H1 (cell line): ENCODE measurements around the gene DRC7. TPM values are rescaled to one million over a fixed set of nuclear protein-coding genes. Genes with fewer than 3 reads are reported as not detected.

ENCODE experiments used
- CHD7 ChIP-seq: fragments of 300-600 bp; sonication (generic); IDR thresholded peaks from 2 replicates; pipeline ENCODE4 v1.7.1; 2012; ENCODE audit warnings: low read length, moderate library complexity, mild to moderate bottlenecking, inconsistent platforms; ENCODE audit not compliant: insufficient replicate concordance
- EGR1 ChIP-seq: IDR thresholded peaks from 2 replicates; pipeline ENCODE4 v1.6.1; 2011; ENCODE audit warnings: low read depth, low read length, borderline replicate concordance
- SAP30 ChIP-seq: fragments of 300-600 bp; sonication (generic); IDR thresholded peaks from 2 replicates; pipeline ENCODE4 v1.7.1; 2012; ENCODE audit warnings: low read length, moderate library complexity, mild to moderate bottlenecking, inconsistent platforms; ENCODE audit not compliant: insufficient read depth, insufficient replicate concordance
- SP1 ChIP-seq: IDR thresholded peaks from 2 replicates; pipeline ENCODE4 v1.6.1; 2011; ENCODE audit warnings: low read depth, low read length
- SUZ12 ChIP-seq: fragments of 200-600 bp; sonication (generic); IDR thresholded peaks from 2 replicates; pipeline ENCODE4 v1.6.1; 2012; ENCODE audit warnings: mild to moderate bottlenecking, inconsistent platforms, low read length, moderate library complexity, mixed read lengths
- polyA plus RNA-seq, 7 experiments: library from polyadenylated mRNA; depleted of rRNA in 3 of 7; stranded (reverse) in 5 of 7; unstranded in 2 of 7; fragments of >200 nt in 5 of 7; fragments of 200-250 nt in 2 of 7; gene quantifications; 1 replicate in 5 of 7; 2 replicates in 1 of 7; 4 replicates in 1 of 7; pipeline versions ENCODE4 v1.2.1 to v1.2.3, GENCODE V29; 2011 to 2013; ENCODE audit warnings: missing spikeins in 2 of 7, mixed read lengths in 2 of 7
- total RNA-seq: library from RNA; stranded (reverse); fragmentation: NEBNext Ultra II Directional; extraction: Animal tissue kit (Norgen Biotek cat#: 25700); gene quantifications from 2 replicates; pipeline ENCODE4 v1.2.1, GENCODE V29; 2021

Gene DRC7
- total and polyA plus RNA-seq, 2 of the 8 experiments (the other 6 are each of a cell fraction or from before 2014, with no cell fraction given), result 0.14 TPM; not detected in 1

DNA sequence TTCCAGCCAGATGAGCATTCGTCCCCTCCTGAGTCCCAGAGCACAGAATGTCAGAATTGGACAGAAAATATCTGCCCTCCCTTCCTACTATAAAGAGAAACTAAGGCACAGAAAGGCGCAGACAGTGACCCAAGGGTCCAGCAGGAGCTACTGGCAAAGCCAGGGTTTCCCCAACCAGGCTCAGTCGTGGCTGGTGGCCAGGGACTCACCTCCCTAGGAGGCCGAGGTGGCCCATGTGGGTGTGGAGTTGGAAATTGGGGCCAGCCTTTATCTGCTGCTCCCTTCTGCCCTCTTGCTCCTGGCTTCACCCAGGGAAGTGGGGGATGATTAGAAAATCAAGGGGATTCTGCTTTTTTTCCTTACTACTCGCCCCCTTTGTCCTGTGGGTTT lies 1.1 kb downstream of the DRC7 start (continued):
- no peak for TF ChIP-seq CHD7
- no peak for TF ChIP-seq SP1
- no peak for TF ChIP-seq SAP30
- no peak for TF ChIP-seq EGR1
- no peak for TF ChIP-seq SUZ12
- TF ChIP-seq, all 59 proteins: peak for 0
